Tibial nerve (tissue), 3 donors: ENCODE results near the gene MRPL16.

ENCODE experiments used
- POLR2A ChIP-seq, 2 donors: fragments of 450-650 bp; IDR thresholded peaks; one replicate each; pipeline ENCODE4 v1.6.1; 2017; ENCODE audit warnings: antibody characterized with exemption in 2 of 2, mild to moderate bottlenecking in 2 of 2, moderate library complexity in 2 of 2
- TF ChIP-seq, protein P1 (sequence below), 5 experiments: fragments of 200-600 bp in 3 of 5; fragments of 450-650 bp in 2 of 5; sonication (generic) in 3 of 5; IDR thresholded peaks; one replicate each; pipeline ENCODE4 v1.5.1; 2016 to 2019; ENCODE audit warnings: antibody characterized with exemption in 5 of 5, mild to moderate bottlenecking in 3 of 5, moderate library complexity in 2 of 5

DNA sequence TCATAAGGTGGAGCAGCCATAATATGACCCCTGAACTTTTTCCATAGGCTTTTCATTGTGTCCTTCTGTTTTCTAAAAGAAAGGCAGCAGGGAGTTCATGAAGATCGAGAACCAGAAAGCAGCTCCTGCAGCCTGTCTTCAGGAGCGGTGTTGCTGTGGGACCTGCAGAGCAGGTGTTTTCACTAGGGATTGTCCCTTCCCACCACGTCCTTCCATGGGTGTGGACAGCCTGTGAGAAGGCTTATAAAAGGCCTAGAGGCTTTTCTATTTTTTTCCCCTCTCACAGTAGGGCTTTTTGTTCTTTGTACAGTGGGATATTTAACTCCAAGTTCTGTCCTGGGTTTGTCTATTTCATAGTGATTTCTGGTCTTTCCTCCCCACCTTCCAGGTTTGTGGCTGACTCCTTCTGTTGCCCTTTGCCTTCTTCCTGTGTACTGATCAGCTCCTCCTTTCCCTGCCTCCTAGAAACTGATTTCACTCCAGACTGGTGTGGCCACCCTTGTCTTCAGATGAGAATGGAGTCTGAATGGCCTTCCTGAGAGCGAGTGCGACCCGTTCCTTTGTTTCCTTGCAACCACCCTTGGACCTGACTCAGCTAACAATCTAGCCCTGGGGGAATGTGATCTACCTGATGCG is 10.1 kb downstream of the MRPL16 start:
- TF ChIP-seq, protein P1, sequence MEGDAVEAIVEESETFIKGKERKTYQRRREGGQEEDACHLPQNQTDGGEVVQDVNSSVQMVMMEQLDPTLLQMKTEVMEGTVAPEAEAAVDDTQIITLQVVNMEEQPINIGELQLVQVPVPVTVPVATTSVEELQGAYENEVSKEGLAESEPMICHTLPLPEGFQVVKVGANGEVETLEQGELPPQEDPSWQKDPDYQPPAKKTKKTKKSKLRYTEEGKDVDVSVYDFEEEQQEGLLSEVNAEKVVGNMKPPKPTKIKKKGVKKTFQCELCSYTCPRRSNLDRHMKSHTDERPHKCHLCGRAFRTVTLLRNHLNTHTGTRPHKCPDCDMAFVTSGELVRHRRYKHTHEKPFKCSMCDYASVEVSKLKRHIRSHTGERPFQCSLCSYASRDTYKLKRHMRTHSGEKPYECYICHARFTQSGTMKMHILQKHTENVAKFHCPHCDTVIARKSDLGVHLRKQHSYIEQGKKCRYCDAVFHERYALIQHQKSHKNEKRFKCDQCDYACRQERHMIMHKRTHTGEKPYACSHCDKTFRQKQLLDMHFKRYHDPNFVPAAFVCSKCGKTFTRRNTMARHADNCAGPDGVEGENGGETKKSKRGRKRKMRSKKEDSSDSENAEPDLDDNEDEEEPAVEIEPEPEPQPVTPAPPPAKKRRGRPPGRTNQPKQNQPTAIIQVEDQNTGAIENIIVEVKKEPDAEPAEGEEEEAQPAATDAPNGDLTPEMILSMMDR (IDR thresholded peaks at IDR 0.05) = no peak
- TF ChIP-seq POLR2A (IDR thresholded peaks at IDR 0.05) = no peak
